HG02943 (cell line): ENCODE measurements around the gene NBEA.
"Not testable (repeated sequence)": the region's sequence is repeated elsewhere in the genome, so short reads cannot be mapped to it uniquely, and the experiment has no call there.

Experiments
- ATAC-seq: cut with Tn5 transposase; IDR thresholded peaks from one replicate; pipeline ENCODE4 v1.9.1; 2021; ENCODE audit warnings: mild to moderate bottlenecking, low read depth, moderate library complexity; ENCODE audit not compliant: unreplicated experiment

The NBEA gene

GRCh38 chr13:34951528-34951927 is 9.5 kb downstream of the NBEA start:
- ATAC-seq = no peak

- no peak for ATAC-seq
These were observed 17.4 kb downstream of the NBEA start for GRCh38 chr13:34959489-34959888.

- no peak for ATAC-seq
These were observed 22.5 kb downstream of the NBEA start for GRCh38 chr13:34964558-34964957.

- ATAC-seq = no peak
These were observed 25.9 kb downstream of the NBEA start for GRCh38 chr13:34967851-34968562.

DNA sequence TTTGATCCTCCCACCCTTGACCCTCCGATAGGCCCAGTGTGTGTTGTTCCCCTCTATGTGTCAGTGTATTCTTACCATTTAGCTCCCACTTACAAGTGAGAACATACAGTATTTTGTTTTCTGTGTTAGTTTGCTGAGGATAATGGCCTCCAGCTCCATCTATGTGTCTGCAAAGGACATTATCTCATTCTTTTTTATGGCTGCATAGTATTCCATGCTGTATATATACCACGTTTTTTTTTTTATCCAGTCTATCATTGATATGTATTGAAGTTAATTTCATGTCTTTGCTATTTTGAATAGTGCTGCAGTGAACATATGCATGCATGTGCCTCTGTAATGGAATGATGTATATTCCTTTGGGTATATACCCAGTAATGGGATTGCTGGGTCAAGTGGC is 27.5 kb downstream of the NBEA start:
- not testable (repeated sequence) for ATAC-seq

DNA sequence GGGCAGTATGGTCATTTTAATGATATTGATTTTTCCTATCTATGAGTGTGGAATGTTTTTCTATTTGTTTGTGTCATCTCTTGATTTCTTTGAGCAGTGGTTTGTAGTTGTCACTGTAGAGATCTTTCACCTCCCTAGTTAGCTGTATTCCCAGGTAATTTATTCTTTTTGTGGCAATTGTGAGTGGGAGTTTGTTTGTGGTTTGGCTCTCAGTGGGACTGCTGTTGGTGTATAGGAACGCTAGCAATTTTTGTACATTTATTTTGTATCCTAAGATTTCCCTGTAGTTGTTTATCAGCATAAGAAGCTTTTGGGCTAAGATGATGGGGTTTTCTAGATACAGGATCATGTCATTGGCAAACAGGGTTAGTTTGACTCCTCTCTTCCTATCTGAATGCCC is 28.9 kb downstream of the NBEA start:
- no peak for ATAC-seq

- ATAC-seq = no peak
These were observed 29.4 kb downstream of the NBEA start for GRCh38 chr13:34971473-34971872.

GRCh38 chr13:34985199-34985598 is 43.1 kb downstream of the NBEA start:
- not testable (repeated sequence) for ATAC-seq

GRCh38 chr13:34988330-34988791 is 46.3 kb downstream of the NBEA start:
- no peak for ATAC-seq

DNA sequence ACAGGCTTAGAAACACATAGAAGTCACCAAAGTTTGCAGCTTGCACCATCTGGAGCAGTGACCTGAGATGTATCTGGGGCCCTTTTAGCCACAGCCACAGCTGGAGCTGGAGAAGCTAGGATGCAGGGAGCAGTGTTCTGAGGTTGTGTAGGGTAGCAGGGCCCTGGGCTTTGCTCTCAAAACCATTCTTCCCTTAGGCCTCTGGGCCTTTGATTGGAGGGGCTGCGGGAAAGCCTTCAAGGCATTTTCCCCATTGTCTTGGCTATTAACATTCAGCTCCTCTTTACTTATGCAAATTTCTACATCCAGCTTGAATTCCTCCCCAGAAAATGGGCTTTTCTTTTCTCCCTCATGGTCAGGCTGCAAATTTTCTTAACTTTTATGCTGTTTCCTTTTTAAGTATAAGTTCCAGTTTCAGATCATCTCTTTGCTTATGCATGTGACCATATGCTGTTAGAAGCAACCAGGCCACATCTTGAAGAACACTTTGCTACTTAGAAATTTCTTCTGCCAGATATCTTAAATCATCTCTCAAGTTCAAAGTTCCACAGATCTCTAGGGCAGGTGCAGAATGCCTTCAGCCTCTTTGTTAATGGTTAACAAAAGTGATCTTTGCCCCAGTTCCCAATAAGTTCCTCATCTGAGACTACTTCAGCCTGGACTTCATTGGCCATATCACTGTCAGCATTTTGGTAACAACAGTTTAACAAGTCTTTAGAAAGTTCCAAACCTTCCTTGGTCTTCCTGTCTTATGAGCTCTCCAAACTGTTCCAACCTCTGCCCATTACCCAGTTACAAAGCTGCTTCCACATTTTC is 48.5 kb downstream of the NBEA start:
- ATAC-seq = no peak

GRCh38 chr13:34993470-34993869 is 51.4 kb downstream of the NBEA start:
- no peak for ATAC-seq

- not testable (repeated sequence) for ATAC-seq
These were observed 61.7 kb downstream of the NBEA start for GRCh38 chr13:35003734-35004133.

DNA sequence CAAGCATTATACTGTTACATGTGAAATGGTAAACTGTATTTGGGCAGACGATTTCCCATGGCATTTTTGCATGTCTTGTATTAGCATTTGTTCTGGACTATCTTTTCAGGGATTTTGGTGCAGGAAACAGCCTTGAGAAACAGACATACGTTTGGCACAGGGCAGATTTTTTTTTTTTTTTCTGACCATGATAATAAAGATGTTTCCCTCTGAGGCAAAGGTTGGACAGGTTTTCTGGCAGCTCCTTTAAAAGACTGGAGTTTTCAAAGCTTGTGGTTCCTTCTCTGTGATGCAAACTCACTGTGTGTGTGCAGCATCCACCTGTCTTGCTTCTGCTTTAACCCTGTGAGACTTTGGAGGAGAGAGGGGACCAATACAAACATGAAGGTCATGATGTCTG is 63.0 kb downstream of the NBEA start:
- ATAC-seq = no peak

DNA sequence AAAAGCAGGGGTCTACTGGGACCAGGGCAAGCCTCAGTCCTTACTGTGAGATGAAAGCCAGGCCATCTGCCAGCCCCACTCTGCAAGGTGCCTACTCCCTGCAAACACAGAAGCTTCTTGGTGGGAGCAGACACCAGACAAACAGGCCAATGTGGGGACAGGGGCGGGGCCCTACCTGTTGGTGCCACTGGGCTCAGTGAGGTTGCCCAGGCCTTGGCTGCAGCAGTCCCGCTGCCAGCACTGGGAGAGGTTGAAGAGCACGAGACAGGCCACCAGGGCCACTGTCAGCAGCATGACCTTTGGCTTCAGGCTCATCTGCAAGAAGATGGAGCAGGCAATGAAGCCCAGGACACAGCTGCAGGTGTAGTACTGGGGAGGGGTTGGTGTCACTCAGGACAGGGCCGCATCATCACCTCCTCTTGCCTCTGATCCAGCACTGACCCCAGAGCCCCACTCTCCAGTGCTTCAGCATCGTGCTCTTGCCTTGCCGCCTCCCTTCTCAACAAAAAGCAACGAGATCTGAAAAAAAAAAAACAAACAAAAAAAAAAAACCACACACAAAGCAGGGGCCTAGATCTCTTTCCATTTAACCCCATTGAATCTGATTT is 72.6 kb downstream of the NBEA start:
- no peak for ATAC-seq

- ATAC-seq = no peak
These were observed 74.5 kb downstream of the NBEA start for GRCh38 chr13:35016362-35017112.

DNA sequence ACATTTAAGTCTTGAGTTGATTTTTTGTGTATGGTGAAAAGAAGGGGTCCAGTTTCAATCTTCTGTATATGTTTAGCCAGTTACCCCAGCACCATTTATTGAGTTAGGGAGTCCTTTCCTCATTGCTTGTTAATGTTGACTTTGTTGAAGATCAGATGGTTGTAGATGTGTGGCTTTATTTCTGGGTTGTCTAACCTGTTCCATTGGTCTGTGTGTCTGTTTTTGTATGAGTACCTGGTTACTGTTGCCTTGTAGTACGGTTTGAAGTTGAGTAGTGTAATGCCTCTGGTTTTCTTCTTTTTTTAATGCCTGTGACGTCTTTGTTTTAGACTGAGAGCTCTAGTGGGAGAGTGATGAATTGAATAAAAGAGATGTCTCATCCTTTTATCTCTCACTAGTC is 83.2 kb downstream of the NBEA start:
- ATAC-seq = no peak

GRCh38 chr13:35028338-35028867 is 86.3 kb downstream of the NBEA start:
- ATAC-seq = no peak

- no peak for ATAC-seq
These were observed 96.9 kb downstream of the NBEA start for GRCh38 chr13:35039012-35039411.

- no peak for ATAC-seq
These were observed 104.5 kb downstream of the NBEA start for GRCh38 chr13:35046587-35046986.

DNA sequence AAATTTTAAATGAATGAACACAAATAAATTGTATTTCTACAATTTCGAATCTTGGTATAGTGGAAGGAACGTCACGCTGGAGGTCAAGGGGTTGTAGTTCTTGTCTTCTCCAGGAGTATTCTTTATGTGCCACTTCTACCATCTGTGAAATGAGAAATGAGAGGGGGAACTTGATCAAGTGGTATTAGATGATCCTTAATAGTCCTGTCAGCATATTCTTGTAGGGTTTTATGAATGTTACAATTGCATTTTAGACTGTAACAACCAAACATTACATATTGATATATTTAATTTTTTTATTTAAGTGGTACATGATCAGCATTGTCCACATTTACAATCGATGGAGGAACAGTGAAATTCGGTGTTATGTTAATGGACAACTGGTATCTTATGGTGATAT is 113.6 kb downstream of the NBEA start:
- ATAC-seq = no peak
